Spleen (tissue), 11 donors: ENCODE measurements around the gene ZC3H18. TPM values are rescaled to one million over a fixed set of nuclear protein-coding genes. Genes with fewer than 3 reads are reported as not detected.
A peak's percentile ranks its signal among the peaks of the same experiment; 100 is the strongest.

Experiments used
- DNase-seq: peaks from one replicate; pipeline ENCODE4 v3.0.0-alpha.2; 2020
- H3K27ac ChIP-seq, 8 donors: fragments of 200-600 bp; sonication (generic) in 7 of 8; 1 replicate in 4 of 8; 2 replicates in 4 of 8; pipeline versions ENCODE4 v1.5.0 to v1.8.0; 2016 to 2021; ENCODE audit warnings: inconsistent platforms in 4 of 8, mild to moderate bottlenecking in 4 of 8, moderate library complexity in 1 of 8
- H3K27me3 ChIP-seq, 7 donors: fragments of 200-600 bp; sonication (generic) in 6 of 7; replicated peaks in 1 of 7; 1 replicate in 4 of 7; 2 replicates in 3 of 7; pipeline versions ENCODE4 v1.5.0 to v1.8.0; 2016 to 2021; ENCODE audit warnings: inconsistent platforms in 3 of 7, mild to moderate bottlenecking in 1 of 7
- H3K36me3 ChIP-seq, 6 donors: fragments of 200-600 bp; sonication (generic) in 5 of 6; 1 replicate in 4 of 6; 2 replicates in 2 of 6; pipeline versions ENCODE4 v1.5.0 to v1.8.0; 2016 to 2021; ENCODE audit warnings: inconsistent platforms in 2 of 6
- H3K4me1 ChIP-seq, 6 donors: fragments of 200-600 bp; sonication (generic) in 5 of 6; 1 replicate in 3 of 6; 2 replicates in 3 of 6; pipeline versions ENCODE4 v1.5.0 to v1.8.0; 2016 to 2021; ENCODE audit warnings: inconsistent platforms in 3 of 6
- H3K4me3 ChIP-seq, 8 donors: fragments of 200-600 bp; sonication (generic) in 7 of 8; 1 replicate in 4 of 8; 2 replicates in 4 of 8; pipeline versions ENCODE4 v1.5.0 to v1.8.0; 2016 to 2021; ENCODE audit warnings: inconsistent platforms in 4 of 8, mild to moderate bottlenecking in 4 of 8, moderate library complexity in 2 of 8
- H3K9me3 ChIP-seq, 8 donors: fragments of 200-600 bp; sonication (generic) in 7 of 8; 1 replicate in 4 of 8; 2 replicates in 4 of 8; pipeline versions ENCODE4 v1.5.0 to v1.8.0; 2016 to 2021; ENCODE audit warnings: inconsistent platforms in 4 of 8
- CTCF ChIP-seq, 11 experiments: fragments of 200-600 bp in 7 of 11; fragments of 450-650 bp in 4 of 11; sonication (generic) in 4 of 11; IDR thresholded peaks in 8 of 11; conservative IDR thresholded peaks in 3 of 11; 1 replicate in 7 of 11; 2 replicates in 4 of 11; pipeline versions ENCODE4 v1.4.0 to v1.8.0; 2016 to 2021; ENCODE audit warnings: antibody characterized with exemption in 11 of 11, inconsistent platforms in 4 of 11, mild to moderate bottlenecking in 1 of 11
- POLR2A ChIP-seq, 3 donors: fragments of 450-650 bp; IDR thresholded peaks; one replicate each; pipeline ENCODE4 v1.5.1; 2017; ENCODE audit warnings: antibody characterized with exemption in 3 of 3, mild to moderate bottlenecking in 1 of 3
- POLR2AphosphoS5 ChIP-seq, 3 donors: sonication (generic); formaldehyde crosslinking; IDR thresholded peaks; one replicate each; pipeline ENCODE4 v1.5.1; 2017; ENCODE audit warnings: antibody characterized with exemption in 3 of 3
- WGBS, 5 donors: extraction: QIAGEN DNeasy Blood & Tissue Kit in 3 of 5; methylation state at CpG; one replicate each; pipeline versions ENCODE4 v1.1.5 to v1.1.7; 2013 to 2018; 5-methylcytosine and 5-hydroxymethylcytosine counted together
- intact Hi-C: fragments of 100-400 bp; cut with DNase I; formaldehyde crosslinking; loops from one replicate; pipeline ENCODE4 v1.15.0; 2023; ENCODE audit warnings: low total_unique reads
- polyA plus RNA-seq, 3 donors: library from polyadenylated mRNA; stranded (reverse); fragments of 200-250 nt; gene quantifications; one replicate each; pipeline ENCODE4 v1.2.1, GENCODE V29; 2013
- total RNA-seq, 7 donors: library from RNA; depleted of rRNA in 3 of 7; stranded (reverse); fragments of >200 nt in 3 of 7; fragmentation: NEBNext Ultra II Directional in 4 of 7; extraction: Animal tissue kit (Norgen Biotek cat#: 25700) in 4 of 7; gene quantifications; one replicate each; pipeline versions ENCODE4 v1.1.0 to v1.2.1, GENCODE V29; 2016 to 2021
- donor health status: healthy with polysubstance abuse.
- donor health status: DM: no; HTN: no; CAD: no; lungs with moderate emphysema.
- donor health status: DM: no; HTN: no; CAD: no.
- donor health status: Bipolar disorder and iron deficiency.
- donor health status: healthy.
- donor health status: DM: no; HTN: no; CAD: no.
- donor health status: DM: yes; HTN: yes; CAD: no.

ZC3H18 gene
- total and polyA plus RNA-seq, 10 donors: 18.0 to 65.2 (median 34.7) TPM

- Histone ChIP-seq H3K27me3 (peaks cover 0 to 13% (median 7%) of the 10 kb centered on the region in 7 donors), H3K4me3 (no peak overlapping the region), H3K27ac (peak overlapping the region in 4 of 8 donors; percentile 57 to 73 (median 65)), H3K4me1 (peaks cover 6 to 56% (median 40%) of the 10 kb centered on the region in 6 donors), H3K36me3 (no peaks in the 10 kb centered on the region), H3K9me3 (peaks cover 0 to 11% (median 5%) of the 10 kb centered on the region in 8 donors)
- TF ChIP-seq POLR2AphosphoS5 (IDR thresholded peaks at IDR 0.05) (no peak), POLR2A (IDR thresholded peaks at IDR 0.05) (no peak), CTCF (IDR thresholded peaks at IDR 0.05 in 8 of 11, conservative IDR thresholded peaks at IDR 0.05 in 3 of 11) (no peak)
- WGBS, 5 donors: 77 to 86% (median 82%) methylated on average over 13 of the region's 13 CpGs
- intact Hi-C loops: no loop called here
- no peak for DNase-seq
Measured at GRCh38 chr16:88548985-88549384, 21.2 kb upstream of the ZC3H18 start.

- intact Hi-C loops: no loop called here
- DNase-seq: no peak
Measured at GRCh38 chr16:88549671-88550245, 20.4 kb upstream of the ZC3H18 start.

GRCh38 chr16:88550246-88550661 lies 19.9 kb upstream of the ZC3H18 start:
- H3K36me3 ChIP-seq: no peaks in the 10 kb centered on the region
- intact Hi-C loops: no loop called here
- DNase-seq: peak; percentile 89
- H3K27me3 ChIP-seq: peaks cover 0 to 17% (median 7%) of the 10 kb centered on the region in 7 donors
- 9 to 30% (median 20%) methylated on average over 6 to 16 of the region's 16 CpGs for WGBS, 5 donors
- TF ChIP-seq POLR2AphosphoS5 (IDR thresholded peaks at IDR 0.05) (peak; percentile 87 to 91 (median 90)), CTCF (IDR thresholded peaks at IDR 0.05 in 8 of 11, conservative IDR thresholded peaks at IDR 0.05 in 3 of 11) (peak in 1 of 11 experiments; percentile 39), POLR2A (IDR thresholded peaks at IDR 0.05) (no peak)
- peak overlapping the region in 2 of 8 donors; percentile 17 to 21 for H3K4me3 ChIP-seq
- H3K4me1 ChIP-seq: peaks cover 6 to 56% (median 40%) of the 10 kb centered on the region in 6 donors
- H3K9me3 ChIP-seq: no peaks in the 10 kb centered on the region
- peak overlapping the region in 5 of 8 donors; percentile 57 to 78 (median 68) for H3K27ac ChIP-seq

More at GRCh38 chr16:88549671-88550245, 20.4 kb upstream of the ZC3H18 start:
- H3K9me3 ChIP-seq: peaks cover 0 to 3% (median 0%) of the 10 kb centered on the region in 8 donors
- H3K27me3 ChIP-seq: peaks cover 0 to 13% (median 7%) of the 10 kb centered on the region in 7 donors
- TF ChIP-seq POLR2AphosphoS5 (IDR thresholded peaks at IDR 0.05): no peak
- TF ChIP-seq POLR2A (IDR thresholded peaks at IDR 0.05): no peak
- no peak for TF ChIP-seq CTCF (IDR thresholded peaks at IDR 0.05 in 8 of 11, conservative IDR thresholded peaks at IDR 0.05 in 3 of 11)
- H3K4me3 ChIP-seq: peak overlapping the region in 2 of 8 donors; percentile 17 to 21
- peaks cover 6 to 56% (median 40%) of the 10 kb centered on the region in 6 donors for H3K4me1 ChIP-seq
- H3K27ac ChIP-seq: peak overlapping the region in 5 of 8 donors; percentile 57 to 78 (median 68)
- 26 to 36% (median 31%) methylated on average over 11 to 12 of the region's 12 CpGs for WGBS, 5 donors
- no peaks in the 10 kb centered on the region for H3K36me3 ChIP-seq

GRCh38 chr16:88552166-88552565 lies 18.0 kb upstream of the ZC3H18 start:
- Histone ChIP-seq H3K9me3 (peaks cover 0 to 7% (median 0%) of the 10 kb centered on the region in 8 donors), H3K27me3 (peaks cover 0 to 26% (median 0%) of the 10 kb centered on the region in 7 donors), H3K4me1 (peaks cover 6 to 56% (median 40%) of the 10 kb centered on the region in 6 donors), H3K27ac (peak overlapping the region in 6 of 8 donors; percentile 27 to 78 (median 72)), H3K36me3 (no peaks in the 10 kb centered on the region), H3K4me3 (no peak overlapping the region)
- DNase-seq: no peak
- TF ChIP-seq POLR2AphosphoS5 (IDR thresholded peaks at IDR 0.05): peak in 1 of 3 donors; percentile 25
- TF ChIP-seq CTCF (IDR thresholded peaks at IDR 0.05 in 8 of 11, conservative IDR thresholded peaks at IDR 0.05 in 3 of 11): no peak
- intact Hi-C loops: no loop called here
- 69 to 86% (median 75%) methylated on average over 10 of the region's 10 CpGs for WGBS, 5 donors
